DOHH2 (cell line): ENCODE data around the gene COL18A1.
"Not testable (repeated sequence)": the region's sequence is repeated elsewhere in the genome, so short reads cannot be mapped to it uniquely, and the experiment has no call there.

Source experiments
- H3F3A ChIP-seq: fragments of 200-600 bp; sonication (generic), shearing (Covaris generic); 2 replicates; pipeline ENCODE4 v1.6.0; 2016; ENCODE audit warnings: antibody characterized with exemption, mild to moderate bottlenecking; ENCODE audit not compliant: control insufficient read depth, insufficient read depth
- H3K27ac ChIP-seq: fragments of 200-600 bp; sonication (generic); 2 replicates; pipeline ENCODE4 v1.5.1; 2014; ENCODE audit warnings: low read depth, mild to moderate bottlenecking, low read length, moderate library complexity
- H3K27me3 ChIP-seq: fragments of 200-600 bp; sonication (generic); 2 replicates; pipeline ENCODE4 v1.6.1; 2014; ENCODE audit warnings: mild to moderate bottlenecking, low read length, mixed read lengths; ENCODE audit not compliant: control insufficient read depth
- H3K36me3 ChIP-seq: fragments of 200-600 bp; sonication (generic); 2 replicates; pipeline ENCODE4 v1.6.1; 2014; ENCODE audit warnings: mild to moderate bottlenecking, low read length, moderate library complexity, mixed read lengths; ENCODE audit not compliant: control insufficient read depth
- H3K4me1 ChIP-seq: fragments of 200-600 bp; sonication (generic); 2 replicates; pipeline ENCODE4 v1.6.1; 2014; ENCODE audit warnings: mild to moderate bottlenecking, low read length, mixed read lengths; ENCODE audit not compliant: control insufficient read depth
- H3K4me2 ChIP-seq: fragments of 200-600 bp; sonication (generic); 2 replicates; pipeline ENCODE4 v1.6.0; 2014; ENCODE audit warnings: mild to moderate bottlenecking, low read length, moderate library complexity
- H3K4me3 ChIP-seq: fragments of 200-600 bp; sonication (generic); 2 replicates; pipeline ENCODE4 v1.5.1; 2014; ENCODE audit warnings: mild to moderate bottlenecking, low read length, mixed read lengths
- H3K79me2 ChIP-seq: fragments of 200-600 bp; sonication (generic); 2 replicates; pipeline ENCODE4 v1.6.1; 2014; ENCODE audit warnings: mild to moderate bottlenecking, low read length, mixed read lengths; ENCODE audit not compliant: control insufficient read depth
- H3K9me2 ChIP-seq: fragments of 200-600 bp; sonication (generic); replicated peaks from 2 replicates; pipeline ENCODE4 v1.6.1; 2014; ENCODE audit warnings: mild to moderate bottlenecking, low read length, mixed read lengths; ENCODE audit not compliant: control insufficient read depth
- H3K9me3 ChIP-seq: fragments of 200-600 bp; sonication (generic); 2 replicates; pipeline ENCODE4 v1.6.1; 2014; ENCODE audit warnings: antibody characterized with exemption, low read length, mixed read lengths; ENCODE audit not compliant: control insufficient read depth, insufficient read depth
- H4K20me1 ChIP-seq: fragments of 200-600 bp; sonication (generic); 2 replicates; pipeline ENCODE4 v1.6.0; 2014; ENCODE audit warnings: low read depth, mild to moderate bottlenecking, antibody characterized with exemption, low read length, moderate library complexity; ENCODE audit not compliant: control insufficient read depth, insufficient read depth
- EZH2phosphoT487 ChIP-seq: fragments of 200-600 bp; sonication (generic); IDR thresholded peaks from 2 replicates; pipeline ENCODE4 v1.6.1; 2017; ENCODE audit warnings: borderline replicate concordance, mild to moderate bottlenecking, antibody characterized with exemption, low read length, moderate library complexity, mixed read lengths
- TF ChIP-seq, protein P1 (sequence below): fragments of 200-600 bp; sonication (generic); IDR thresholded peaks from one replicate; pipeline ENCODE4 v1.5.1; 2014; ENCODE audit warnings: antibody characterized with exemption, mild to moderate bottlenecking, low read depth, low read length; ENCODE audit not compliant: poor library complexity, severe bottlenecking

The COL18A1 gene

DNA sequence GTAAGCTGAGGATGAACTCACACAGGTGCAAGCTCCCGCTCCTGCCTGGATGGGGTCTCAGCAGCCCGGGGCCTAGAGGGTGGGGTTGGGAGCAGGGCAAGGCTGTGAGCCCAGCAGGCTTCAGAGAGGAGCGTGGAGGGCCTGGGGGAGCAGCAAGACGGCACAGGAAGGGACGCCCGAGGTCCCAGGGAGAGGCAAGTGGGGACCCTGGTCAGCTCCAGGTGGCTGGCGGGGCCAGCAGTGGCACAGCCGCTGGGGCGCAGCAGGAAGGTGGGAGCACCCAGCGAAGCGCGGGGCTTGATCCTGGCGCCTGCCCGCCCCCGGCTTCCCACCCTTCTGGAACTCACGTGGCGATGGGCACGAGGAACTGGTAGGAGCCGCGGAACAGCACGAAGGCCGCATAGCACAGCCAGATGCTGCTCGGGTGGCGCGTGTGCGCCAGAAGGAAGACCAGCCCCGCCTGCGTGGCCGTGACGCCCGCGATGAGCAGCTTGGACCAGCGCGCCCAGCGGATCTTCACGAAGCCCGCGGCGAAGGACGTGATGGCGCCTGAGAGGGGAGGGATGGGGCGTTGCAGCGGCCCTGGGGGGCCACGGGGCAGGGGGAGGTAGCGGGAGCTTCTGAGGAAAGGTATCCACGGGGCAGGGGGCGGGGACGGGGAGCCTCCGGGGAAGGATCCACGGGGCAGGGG is 125.6 kb downstream of the COL18A1 start:
- TF ChIP-seq, protein P1, sequence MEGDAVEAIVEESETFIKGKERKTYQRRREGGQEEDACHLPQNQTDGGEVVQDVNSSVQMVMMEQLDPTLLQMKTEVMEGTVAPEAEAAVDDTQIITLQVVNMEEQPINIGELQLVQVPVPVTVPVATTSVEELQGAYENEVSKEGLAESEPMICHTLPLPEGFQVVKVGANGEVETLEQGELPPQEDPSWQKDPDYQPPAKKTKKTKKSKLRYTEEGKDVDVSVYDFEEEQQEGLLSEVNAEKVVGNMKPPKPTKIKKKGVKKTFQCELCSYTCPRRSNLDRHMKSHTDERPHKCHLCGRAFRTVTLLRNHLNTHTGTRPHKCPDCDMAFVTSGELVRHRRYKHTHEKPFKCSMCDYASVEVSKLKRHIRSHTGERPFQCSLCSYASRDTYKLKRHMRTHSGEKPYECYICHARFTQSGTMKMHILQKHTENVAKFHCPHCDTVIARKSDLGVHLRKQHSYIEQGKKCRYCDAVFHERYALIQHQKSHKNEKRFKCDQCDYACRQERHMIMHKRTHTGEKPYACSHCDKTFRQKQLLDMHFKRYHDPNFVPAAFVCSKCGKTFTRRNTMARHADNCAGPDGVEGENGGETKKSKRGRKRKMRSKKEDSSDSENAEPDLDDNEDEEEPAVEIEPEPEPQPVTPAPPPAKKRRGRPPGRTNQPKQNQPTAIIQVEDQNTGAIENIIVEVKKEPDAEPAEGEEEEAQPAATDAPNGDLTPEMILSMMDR = no peak
- TF ChIP-seq EZH2phosphoT487 = no peak
- peaks cover 83% of the 10 kb centered on the region for H3K36me3 ChIP-seq
- peaks cover 21% of the 10 kb centered on the region for H3K79me2 ChIP-seq
- no peaks in the 10 kb centered on the region for H3K9me3 ChIP-seq
- no peaks in the 10 kb centered on the region for H3F3A ChIP-seq
- H3K27ac ChIP-seq = no peak overlapping the region
- H4K20me1 ChIP-seq = no peaks in the 10 kb centered on the region
- H3K9me2 ChIP-seq = no peaks in the 10 kb centered on the region
- no peak overlapping the region for H3K4me2 ChIP-seq
- H3K27me3 ChIP-seq = no peaks in the 10 kb centered on the region
- peaks cover 12% of the 10 kb centered on the region for H3K4me1 ChIP-seq
- no peak overlapping the region for H3K4me3 ChIP-seq

DNA sequence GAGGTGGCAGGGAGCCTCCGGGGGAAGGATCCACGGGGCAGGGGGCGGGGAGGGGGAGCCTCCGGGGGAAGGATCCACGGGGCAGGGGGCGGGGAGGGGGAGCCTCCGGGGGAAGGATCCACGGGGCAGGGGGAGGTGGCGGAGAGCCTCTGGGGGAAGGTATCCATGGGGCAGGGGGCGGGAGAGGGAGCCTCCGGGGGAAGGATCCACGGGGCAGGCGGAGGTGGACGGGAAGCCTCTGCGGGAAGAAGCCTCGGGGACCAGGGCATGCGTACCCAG is 126.1 kb downstream of the COL18A1 start:
- H3K4me2 ChIP-seq, H4K20me1 ChIP-seq, H3F3A ChIP-seq, H3K27ac ChIP-seq, H3K9me3 ChIP-seq, H3K9me2 ChIP-seq, H3K4me3 ChIP-seq, H3K27me3 ChIP-seq: not testable (repeated sequence)
- Histone ChIP-seq H3K36me3 (peaks cover 81% of the 10 kb centered on the region), H3K4me1 (peaks cover 12% of the 10 kb centered on the region), H3K79me2 (peaks cover 26% of the 10 kb centered on the region)

DNA sequence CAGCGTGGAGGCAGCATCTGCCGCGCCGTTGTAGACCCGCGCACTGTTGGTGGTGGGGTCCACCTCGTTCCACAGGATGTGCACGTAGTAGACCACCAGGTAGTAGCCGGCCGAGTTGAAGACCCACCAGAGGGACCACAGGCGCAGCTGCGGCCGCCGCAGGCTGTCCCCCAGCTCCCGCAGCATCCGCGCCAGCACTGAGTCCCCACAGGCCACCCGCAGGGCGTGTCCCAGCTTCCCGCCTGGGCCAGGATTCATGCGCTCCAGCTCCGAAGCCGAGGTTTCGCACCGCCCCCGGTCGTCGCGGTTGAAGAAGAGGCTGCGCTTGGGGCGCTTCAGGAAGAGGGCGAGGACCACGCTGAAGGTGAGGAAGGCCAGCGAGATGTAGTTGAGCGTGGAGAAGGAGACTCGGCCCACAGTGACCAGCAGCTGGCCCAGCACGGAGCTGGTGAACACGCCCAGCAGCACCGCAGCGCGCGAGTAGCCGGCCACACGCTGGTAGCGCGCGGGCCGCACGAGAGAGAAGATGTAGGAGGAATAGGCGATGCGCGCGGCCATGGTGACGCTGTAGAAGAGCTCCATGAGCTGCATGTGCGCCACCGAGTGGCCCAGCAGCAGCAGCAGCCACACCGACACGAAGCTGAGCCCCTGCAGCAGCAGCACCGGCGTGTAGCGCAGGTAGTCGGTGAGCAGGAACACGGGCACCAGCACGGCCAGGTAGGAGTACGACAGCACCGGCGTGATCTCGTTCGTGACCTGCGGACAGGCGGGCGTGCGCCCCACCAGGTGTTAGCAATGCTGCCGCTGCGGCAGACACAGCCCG is 126.6 kb downstream of the COL18A1 start:
- Histone ChIP-seq H3K9me2 (no peaks in the 10 kb centered on the region), H3K4me2 (no peak overlapping the region), H3K4me3 (no peak overlapping the region), H4K20me1 (no peaks in the 10 kb centered on the region), H3K36me3 (peaks cover 82% of the 10 kb centered on the region), H3K9me3 (no peaks in the 10 kb centered on the region), H3K79me2 (peaks cover 31% of the 10 kb centered on the region), H3K27me3 (no peaks in the 10 kb centered on the region), H3F3A (no peaks in the 10 kb centered on the region), H3K27ac (no peak overlapping the region), H3K4me1 (peaks cover 12% of the 10 kb centered on the region)
- TF ChIP-seq, protein P1 = no peak
- TF ChIP-seq EZH2phosphoT487 = no peak

DNA sequence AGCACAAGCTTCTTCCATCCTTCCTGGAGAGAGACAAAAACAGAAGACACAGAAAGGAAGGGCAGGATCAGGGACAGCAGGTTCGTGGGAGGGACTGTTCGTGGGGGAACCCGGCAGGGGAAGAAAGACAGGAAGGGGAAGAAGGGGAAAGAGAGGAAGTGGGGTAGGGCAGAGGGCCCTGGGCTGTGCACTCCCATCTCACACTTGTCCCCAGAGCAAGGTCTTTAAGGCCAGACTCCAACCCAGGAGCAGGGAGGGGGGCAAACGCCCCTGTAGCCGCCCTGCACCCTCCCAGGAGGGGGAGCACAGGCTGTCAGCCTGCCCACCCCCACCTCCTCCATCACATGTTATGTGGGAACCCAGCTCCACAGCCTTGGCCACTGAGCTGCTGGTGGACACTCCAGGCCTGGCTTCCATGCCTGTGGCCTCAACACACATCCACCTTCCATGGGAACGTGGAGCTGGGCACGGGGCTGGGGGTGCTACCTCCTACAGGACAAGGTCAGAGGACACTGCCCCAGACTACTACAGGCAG is 127.9 kb downstream of the COL18A1 start:
- no peaks in the 10 kb centered on the region for H3F3A ChIP-seq
- no peaks in the 10 kb centered on the region for H4K20me1 ChIP-seq
- H3K36me3 ChIP-seq = peaks cover 80% of the 10 kb centered on the region
- no peaks in the 10 kb centered on the region for H3K9me3 ChIP-seq
- H3K27me3 ChIP-seq = no peaks in the 10 kb centered on the region
- H3K79me2 ChIP-seq = peaks cover 38% of the 10 kb centered on the region
- H3K4me1 ChIP-seq = peaks cover 12% of the 10 kb centered on the region
- no peak overlapping the region for H3K27ac ChIP-seq
- no peaks in the 10 kb centered on the region for H3K9me2 ChIP-seq
- TF ChIP-seq, protein P1 = no peak
- no peak for TF ChIP-seq EZH2phosphoT487
- no peak overlapping the region for H3K4me2 ChIP-seq
- no peak overlapping the region for H3K4me3 ChIP-seq
